ENCODE results near the gene PLA2G15. TPM values are rescaled to one million over a fixed set of nuclear protein-coding genes. Genes with fewer than 3 reads are reported as not detected.

Gene PLA2G15
- total and polyA plus RNA-seq, 2 donors (not counting 1 experiment from before 2014, with no cell fraction given), result 6.1 to 12.5 TPM

DNA sequence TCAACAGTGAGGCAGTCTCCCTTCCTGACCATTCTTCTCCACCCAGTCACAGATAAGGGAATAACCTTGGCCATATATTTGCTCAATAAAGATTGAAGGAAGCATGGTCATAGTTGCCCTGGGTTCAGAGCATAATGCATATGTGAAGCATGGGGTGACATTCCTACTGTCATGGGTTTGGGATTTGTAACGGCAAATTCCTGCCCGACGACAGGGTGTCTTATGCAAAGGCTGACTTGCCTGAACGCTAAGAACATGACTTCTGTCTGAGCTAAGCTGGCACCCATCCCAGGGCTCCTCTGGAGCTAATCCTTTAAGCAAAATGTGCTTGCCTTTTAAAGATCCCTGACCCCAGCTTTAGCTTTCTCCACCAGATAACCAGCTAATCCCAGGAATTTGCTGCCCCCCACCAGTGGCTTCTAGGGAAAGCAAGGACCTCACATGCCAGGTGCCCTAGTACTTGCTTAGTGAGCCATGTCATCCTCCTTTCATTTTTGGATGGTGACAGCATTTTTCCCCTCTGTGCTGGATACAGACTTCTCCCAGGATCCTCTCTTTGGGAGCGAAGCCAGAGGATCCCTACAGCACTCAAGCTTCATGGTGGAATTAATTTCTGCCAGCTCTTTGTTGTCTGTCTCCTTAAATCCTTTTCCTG is 53.9 kb downstream of the PLA2G15 start:
- Histone ChIP-seq H3K4me1 (ENCODE audit: control insufficient read depth in 2 of 2, insufficient read depth in 2 of 2, low read length in 2 of 2) (no peaks in the 10 kb centered on the region), H3K36me3 (replicated peaks in 1 of 2; ENCODE audit: control extremely low read depth in 1 of 2, control insufficient read depth in 1 of 2, extremely low read depth in 1 of 2, insufficient read depth in 2 of 2, low read length in 1 of 2) (peaks cover 0 to 96% of the 10 kb centered on the region in 2 experiments), H3K4me3 (ENCODE audit: control extremely low read depth in 1 of 5, extremely low read depth in 1 of 5, insufficient read depth in 1 of 5, low read depth in 2 of 5, low read length in 4 of 5) (no peak overlapping the region), H3K79me2 (ENCODE audit: control insufficient read depth, insufficient read depth, low read length) (peaks cover 14% of the 10 kb centered on the region), H3K27ac (ENCODE audit: low read length in 2 of 2) (no peak overlapping the region), H4K20me1 (ENCODE audit: control insufficient read depth, insufficient read depth, low read length, poor library complexity, severe bottlenecking) (peaks cover 23% of the 10 kb centered on the region), H3K27me3 (replicated peaks in 1 of 4; ENCODE audit: control extremely low read depth in 1 of 4, control insufficient read depth in 3 of 4, insufficient read depth in 4 of 4, low read length in 3 of 4) (no peaks in the 10 kb centered on the region), H3K9me3 (ENCODE audit: control extremely low read depth in 1 of 3, control insufficient read depth in 2 of 3, insufficient read depth in 1 of 3, low read length in 2 of 3) (no peaks in the 10 kb centered on the region), H3K4me2 (replicated peaks; ENCODE audit: low read depth, low read length, poor library complexity, severe bottlenecking) (no peak overlapping the region), H3K9ac (ENCODE audit: low read length) (no peak overlapping the region), H2AFZ (ENCODE audit: insufficient read depth, low read depth, low read length, poor library complexity, severe bottlenecking) (no peak overlapping the region)
- no peaks in the 10 kb centered on the region for H3K9me3 Mint-ChIP-seq (ENCODE audit: insufficient read depth)
- no peaks in the 10 kb centered on the region for H3K27me3 Mint-ChIP-seq
- no peaks in the 10 kb centered on the region for H3K4me1 Mint-ChIP-seq
- H3K4me3 Mint-ChIP-seq, result no peak overlapping the region
- ATAC-seq (ENCODE audit: low read depth) (no peak), DNase-seq (no peak)
- WGBS (ENCODE audit: insufficient coverage), result 98% methylated on average over 4 of the region's 5 CpGs
- CTCF ChIA-PET, result interaction anchor here (1.3 to 2.4 kb wide), 4 partner anchors 9 to 37 kb away, joined by 4 to 11 read pairs (median 6); partner anchors contain the start of gene SLC7A6
- H3K27ac Mint-ChIP-seq, result no peak overlapping the region
- TF ChIP-seq, protein P1, sequence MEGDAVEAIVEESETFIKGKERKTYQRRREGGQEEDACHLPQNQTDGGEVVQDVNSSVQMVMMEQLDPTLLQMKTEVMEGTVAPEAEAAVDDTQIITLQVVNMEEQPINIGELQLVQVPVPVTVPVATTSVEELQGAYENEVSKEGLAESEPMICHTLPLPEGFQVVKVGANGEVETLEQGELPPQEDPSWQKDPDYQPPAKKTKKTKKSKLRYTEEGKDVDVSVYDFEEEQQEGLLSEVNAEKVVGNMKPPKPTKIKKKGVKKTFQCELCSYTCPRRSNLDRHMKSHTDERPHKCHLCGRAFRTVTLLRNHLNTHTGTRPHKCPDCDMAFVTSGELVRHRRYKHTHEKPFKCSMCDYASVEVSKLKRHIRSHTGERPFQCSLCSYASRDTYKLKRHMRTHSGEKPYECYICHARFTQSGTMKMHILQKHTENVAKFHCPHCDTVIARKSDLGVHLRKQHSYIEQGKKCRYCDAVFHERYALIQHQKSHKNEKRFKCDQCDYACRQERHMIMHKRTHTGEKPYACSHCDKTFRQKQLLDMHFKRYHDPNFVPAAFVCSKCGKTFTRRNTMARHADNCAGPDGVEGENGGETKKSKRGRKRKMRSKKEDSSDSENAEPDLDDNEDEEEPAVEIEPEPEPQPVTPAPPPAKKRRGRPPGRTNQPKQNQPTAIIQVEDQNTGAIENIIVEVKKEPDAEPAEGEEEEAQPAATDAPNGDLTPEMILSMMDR (IDR thresholded peaks at IDR 0.05), result no peak
- no peak for TF ChIP-seq EZH2 (IDR thresholded peaks at IDR 0.05; ENCODE audit: borderline replicate concordance, insufficient read depth, low read depth, low read length, poor library complexity, severe bottlenecking)
- POLR2A ChIA-PET, result interaction anchor here (0.6 kb wide), 1 partner anchor 451 kb away, joined by 4 read pairs; no protein-coding TSS in a partner anchor
- intact Hi-C loops (cut with micrococcal nuclease), result no loop called here

Data from B cell (primary cell).